ENCODE results near the gene RPS8.
"Not testable (repeated sequence)": the region's sequence is repeated elsewhere in the genome, so short reads cannot be mapped to it uniquely, and the experiment has no call there.

RPS8 gene

GRCh38 chr1:44819196-44819607, 43.9 kb downstream of the RPS8 start:
- in situ Hi-C loops (cut with HindIII; ENCODE audit: low sequenced_read_pairs): no loop called here

GRCh38 chr1:44819608-44820327, 44.4 kb downstream of the RPS8 start:
- in situ Hi-C loops (cut with HindIII; ENCODE audit: low sequenced_read_pairs): no loop called here

DNA sequence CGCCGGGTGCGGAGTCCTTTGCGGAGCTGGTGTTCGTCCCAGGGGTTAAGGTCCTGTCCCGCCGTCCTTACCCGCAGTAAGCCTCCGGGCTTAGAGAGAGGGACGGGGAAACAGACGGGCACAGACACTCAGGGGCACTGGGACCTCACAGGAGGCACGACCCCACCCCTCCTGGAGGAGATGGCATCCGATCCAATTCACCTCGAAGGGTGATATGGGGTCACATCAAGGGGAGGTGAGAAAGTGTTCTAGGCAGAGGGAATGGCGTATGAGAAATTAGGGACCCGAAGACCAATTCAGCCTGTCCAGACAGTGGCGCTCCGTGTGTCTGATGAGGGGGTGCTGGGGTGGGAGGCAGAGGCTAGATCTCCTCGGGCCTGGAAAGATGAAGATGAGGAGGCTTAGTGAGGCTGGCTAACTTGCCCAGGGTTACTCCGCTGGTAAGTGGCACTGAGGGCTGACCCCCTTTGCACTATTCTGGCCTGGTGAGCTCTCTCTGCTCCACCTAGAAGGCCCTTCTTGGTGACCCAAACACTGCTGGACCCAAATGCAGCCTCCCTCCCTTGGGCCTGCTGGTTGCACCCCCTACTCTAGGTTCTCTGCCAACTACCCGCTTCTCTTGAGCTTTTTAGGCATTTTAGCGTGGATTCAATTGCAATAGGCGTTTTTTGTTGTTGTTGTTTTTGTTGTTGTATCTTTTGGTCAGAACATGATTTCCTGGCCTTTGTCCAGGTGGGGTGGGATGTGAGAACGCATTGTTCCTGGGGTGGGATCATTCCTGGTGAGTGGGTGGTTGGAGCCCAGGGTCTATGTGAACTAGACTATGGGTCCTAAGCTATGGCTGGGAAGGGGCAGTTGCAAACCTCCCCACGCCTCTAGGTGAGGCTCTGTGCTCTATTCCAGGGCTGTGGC, 45.2 kb downstream of the RPS8 start:
- in situ Hi-C loops (cut with HindIII; ENCODE audit: low sequenced_read_pairs): no loop called here

DNA sequence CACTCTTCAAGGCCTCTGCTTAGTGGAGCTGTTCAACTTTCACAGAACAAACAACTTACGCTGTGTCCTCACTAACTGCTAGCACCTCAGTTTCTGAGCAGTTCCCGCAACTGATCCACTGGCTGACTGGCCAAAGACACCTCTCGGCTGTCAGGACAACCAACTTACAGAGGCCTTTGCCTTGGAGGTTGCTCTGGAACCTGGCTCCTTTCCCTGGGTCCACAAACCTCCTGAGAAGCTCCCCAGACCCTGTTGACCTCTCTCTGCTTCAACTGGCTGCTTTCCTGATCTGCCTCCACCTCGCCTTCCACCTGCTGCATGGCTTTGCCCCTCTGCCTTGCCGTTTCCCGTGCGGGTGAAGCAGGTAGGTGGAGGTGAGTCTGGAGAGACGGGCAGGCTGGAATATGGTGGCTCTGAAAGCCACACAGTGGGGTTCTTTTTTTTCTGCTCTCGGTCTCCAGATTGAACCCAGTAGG, 45.9 kb downstream of the RPS8 start:
- in situ Hi-C loops (cut with HindIII; ENCODE audit: low sequenced_read_pairs): no loop called here

GRCh38 chr1:44822131-44822701, 46.9 kb downstream of the RPS8 start:
- in situ Hi-C loops (cut with HindIII; ENCODE audit: low sequenced_read_pairs): no loop called here

- in situ Hi-C loops (cut with HindIII; ENCODE audit: low sequenced_read_pairs): no loop called here
Measured at GRCh38 chr1:44822981-44823451, 47.7 kb downstream of the RPS8 start.

- in situ Hi-C loops (cut with HindIII; ENCODE audit: low sequenced_read_pairs): not testable (repeated sequence)
Measured at GRCh38 chr1:44824392-44824791, 49.1 kb downstream of the RPS8 start.

- in situ Hi-C loops (cut with HindIII; ENCODE audit: low sequenced_read_pairs): no loop called here
Measured at GRCh38 chr1:44826375-44827196, 51.2 kb downstream of the RPS8 start.

DNA sequence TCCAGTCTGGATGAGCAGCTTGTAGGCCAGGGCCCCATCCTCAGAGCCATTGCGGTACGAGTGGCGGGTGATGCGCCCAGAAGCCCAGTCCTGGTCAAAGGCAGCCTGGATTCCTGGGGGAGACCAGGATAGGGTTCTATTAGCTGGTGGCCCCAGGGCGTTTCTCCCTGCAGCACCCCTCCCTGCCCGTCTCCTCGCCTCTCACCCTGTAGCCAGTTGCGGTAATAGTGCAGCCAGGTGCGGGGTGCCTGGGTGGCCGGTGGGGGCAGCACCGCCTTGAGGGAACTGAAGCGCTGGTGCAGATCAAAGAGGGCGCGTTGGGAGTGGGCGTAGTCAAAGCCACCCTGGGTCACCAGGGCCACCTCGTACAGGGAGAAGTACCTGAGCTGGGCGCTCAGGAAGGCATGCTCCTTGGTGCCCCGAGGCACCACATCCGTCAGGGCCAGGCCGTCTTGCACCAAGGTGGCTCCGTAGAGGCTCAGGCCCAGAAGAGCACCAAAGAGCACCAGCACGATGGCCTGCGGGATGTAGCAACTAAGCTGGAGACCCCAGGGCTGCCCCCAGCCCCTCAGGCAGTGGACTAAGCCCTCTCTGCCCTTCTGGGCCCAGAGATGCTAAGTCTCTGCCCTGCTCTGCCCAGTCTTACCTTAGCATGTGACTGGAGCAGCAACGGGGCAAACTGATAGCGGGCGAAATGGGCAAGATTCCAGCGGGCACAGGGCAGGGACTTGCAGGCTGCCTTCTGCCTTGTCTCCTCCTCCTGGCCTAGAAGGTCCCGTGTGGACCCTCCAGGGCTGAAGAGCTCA, 52.1 kb downstream of the RPS8 start:
- in situ Hi-C loops (cut with HindIII; ENCODE audit: low sequenced_read_pairs): no loop called here

GRCh38 chr1:44828003-44828651, 52.8 kb downstream of the RPS8 start:
- in situ Hi-C loops (cut with HindIII; ENCODE audit: low sequenced_read_pairs): no loop called here
